Stimulated activated CD4-positive, alpha-beta T cell treated with anti-CD3 and anti-CD28 coated beads, Interleukin-2, amount 100 ng/mL, for 48 hours (primary cell): Measurements from ENCODE around the gene SKIDA1.
"Not testable (repeated sequence)": the region's sequence is repeated elsewhere in the genome, so short reads cannot be mapped to it uniquely, and the experiment has no call there.

ENCODE experiments used
- DNase-seq, 2 donors: peaks; one replicate each; pipeline ENCODE4 v3.0.0-alpha.2; 2020

The SKIDA1 gene

GRCh38 chr10:21525367-21526187, at the start of gene SKIDA1:
SKIDA1 (minus strand) TSS chr10:21525682; CDS start chr10:21517822, 7,860 bp downstream.
- peak; percentile 56 to 60 for DNase-seq

GRCh38 chr10:21574514-21574913, 49.0 kb upstream of the SKIDA1 start:
- DNase-seq, result not testable (repeated sequence)

- DNase-seq, result no peak
Measured at GRCh38 chr10:21572578-21572977, 47.1 kb upstream of the SKIDA1 start.

GRCh38 chr10:21570761-21571521, 45.5 kb upstream of the SKIDA1 start:
- no peak for DNase-seq

- DNase-seq, result not testable (repeated sequence)
Measured at GRCh38 chr10:21558984-21559383, 33.5 kb upstream of the SKIDA1 start.

GRCh38 chr10:21556527-21556926, 31.0 kb upstream of the SKIDA1 start:
- no peak for DNase-seq

- no peak for DNase-seq
Measured at GRCh38 chr10:21552638-21553037, 27.2 kb upstream of the SKIDA1 start.

GRCh38 chr10:21547246-21547645, 21.8 kb upstream of the SKIDA1 start:
- DNase-seq, result no peak

- not testable (repeated sequence) for DNase-seq
Measured at GRCh38 chr10:21540701-21541100, 15.2 kb upstream of the SKIDA1 start.

- no peak for DNase-seq
Measured at GRCh38 chr10:21536874-21537273, 11.4 kb upstream of the SKIDA1 start.

- DNase-seq, result not testable (repeated sequence)
Measured at GRCh38 chr10:21535976-21536375, 10.5 kb upstream of the SKIDA1 start.

- DNase-seq, result no peak
Measured at GRCh38 chr10:21535494-21535965, 10.0 kb upstream of the SKIDA1 start.

- DNase-seq, result peak in 1 of 2 donors; percentile 22
Measured at GRCh38 chr10:21534604-21535493, 9.4 kb upstream of the SKIDA1 start.

GRCh38 chr10:21534280-21534586, 8.8 kb upstream of the SKIDA1 start:
- no peak for DNase-seq

GRCh38 chr10:21533467-21534279, 8.2 kb upstream of the SKIDA1 start, which contains the start of gene MLLT10:
MLLT10 (plus strand) TSS chr10:21534232; CDS start chr10:21534645, 413 bp downstream.
- DNase-seq, result peak; percentile 78 to 87

- DNase-seq, result no peak
Measured at GRCh38 chr10:21532694-21533466, 7.4 kb upstream of the SKIDA1 start.

- DNase-seq, result no peak
Measured at GRCh38 chr10:21531164-21531563, 5.7 kb upstream of the SKIDA1 start.

- DNase-seq, result no peak
Measured at GRCh38 chr10:21530641-21531040, 5.2 kb upstream of the SKIDA1 start.

- no peak for DNase-seq
Measured at GRCh38 chr10:21530168-21530567, 4.7 kb upstream of the SKIDA1 start.

GRCh38 chr10:21529032-21529910, 3.8 kb upstream of the SKIDA1 start:
- DNase-seq, result no peak
